BE2C (cell line): Measurements from ENCODE around the gene TMEM86A. TPM values are rescaled to one million over a fixed set of nuclear protein-coding genes. Genes with fewer than 3 reads are reported as not detected.
"Not testable (repeated sequence)": the region's sequence is repeated elsewhere in the genome, so short reads cannot be mapped to it uniquely, and the experiment has no call there.

Experiments
- DNase-seq: peaks from one replicate; pipeline ENCODE4 v3.0.0-alpha.2; 2020
- H3K27me3 ChIP-seq: fragments of 250-450 bp; sonication (Bioruptor Pico); 2 replicates; pipeline ENCODE4 v1.5.1; 2020; ENCODE audit warnings: mild to moderate bottlenecking
- H3K36me3 ChIP-seq: fragments of 250-450 bp; sonication (Bioruptor Pico); 2 replicates; pipeline ENCODE4 v1.5.1; 2020; ENCODE audit warnings: mild to moderate bottlenecking
- H3K4me1 ChIP-seq: fragments of 250-450 bp; sonication (Bioruptor Pico); 2 replicates; pipeline ENCODE4 v1.5.1; 2020
- H3K4me3 ChIP-seq: 2 replicates; pipeline ENCODE4 v1.5.1; 2011; ENCODE audit warnings: low read depth, low read length
- H3K9me3 ChIP-seq: fragments of 250-450 bp; sonication (Bioruptor Pico); 2 replicates; pipeline ENCODE4 v1.5.1; 2020
- polyA plus RNA-seq: library from polyadenylated mRNA; unstranded; fragments of >200 nt; gene quantifications from one replicate; pipeline ENCODE4 v1.2.1, GENCODE V29; 2012; ENCODE audit warnings: low read depth, missing spikeins; ENCODE audit not compliant: insufficient read length, insufficient read depth
- TF ChIP-seq, protein P1 (sequence below): IDR thresholded peaks from 2 replicates; pipeline ENCODE4 v1.5.1; 2012; ENCODE audit warnings: mild to moderate bottlenecking, low read depth, low read length

The TMEM86A gene, protein sequence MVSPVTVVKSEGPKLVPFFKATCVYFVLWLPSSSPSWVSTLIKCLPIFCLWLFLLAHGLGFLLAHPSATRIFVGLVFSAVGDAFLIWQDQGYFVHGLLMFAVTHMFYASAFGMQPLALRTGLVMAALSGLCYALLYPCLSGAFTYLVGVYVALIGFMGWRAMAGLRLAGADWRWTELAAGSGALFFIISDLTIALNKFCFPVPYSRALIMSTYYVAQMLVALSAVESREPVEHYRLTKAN
- 0.49 TPM for polyA plus RNA-seq

DNA sequence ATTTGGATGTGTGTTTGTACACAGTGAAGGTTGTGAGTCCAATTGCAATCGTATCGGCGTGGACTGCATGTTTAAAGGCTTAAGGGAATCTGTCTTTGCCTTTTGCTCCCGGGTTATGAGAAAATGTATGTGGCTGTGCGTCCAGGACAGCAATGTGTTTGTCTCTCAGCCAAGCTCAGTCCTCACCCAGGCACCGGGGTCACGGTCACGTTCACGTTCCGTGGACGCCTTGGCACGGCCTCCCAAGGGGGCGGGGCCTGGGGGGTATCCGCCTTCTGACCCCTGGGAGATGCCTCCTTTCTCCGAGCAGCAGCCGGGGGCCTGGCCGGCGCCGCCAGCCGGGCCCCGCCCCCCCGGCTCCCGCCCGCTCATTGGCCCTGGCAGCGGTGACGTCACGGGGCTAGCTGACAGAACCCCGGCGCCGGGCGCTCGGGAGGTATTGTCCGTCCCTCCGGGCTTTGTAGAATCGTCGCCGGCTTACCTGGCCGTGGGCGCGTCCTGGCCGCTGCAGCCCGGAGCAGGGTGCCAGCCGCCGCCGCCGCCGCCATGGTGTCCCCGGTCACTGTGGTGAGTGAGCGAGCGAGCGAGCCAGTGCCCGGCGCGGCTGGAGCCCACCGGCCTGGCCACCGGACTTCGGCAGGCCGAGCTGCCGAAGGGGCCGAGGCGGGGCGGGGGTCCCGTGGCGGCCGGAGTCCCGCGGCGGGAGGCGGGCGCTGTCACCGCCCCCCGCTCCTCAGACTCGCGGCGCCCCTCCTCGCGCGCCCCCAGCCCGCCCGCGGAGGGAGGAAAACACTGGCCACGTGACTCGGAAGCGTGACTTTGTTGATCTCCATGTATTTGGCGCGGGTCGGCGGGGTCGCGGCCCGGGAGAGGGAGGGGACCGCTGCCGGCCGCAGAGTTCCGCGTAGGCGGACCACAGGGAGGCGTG lies at the start of gene TMEM86A:
TMEM86A (plus strand) TSS at position 439 of the 928 bp plus-strand sequence; CDS start at position 547, 108 bp downstream.
- peak within 1 kb of the TSS; percentile 57 for H3K4me3 ChIP-seq
- H3K27me3 ChIP-seq, result no peaks in the 10 kb centered on the region
- DNase-seq, result peak; percentile 87
- no peaks in the 10 kb centered on the region for H3K9me3 ChIP-seq
- H3K36me3 ChIP-seq, result no peaks in the 10 kb centered on the region
- no peaks in the 10 kb centered on the region for H3K4me1 ChIP-seq
- TF ChIP-seq, protein P1, sequence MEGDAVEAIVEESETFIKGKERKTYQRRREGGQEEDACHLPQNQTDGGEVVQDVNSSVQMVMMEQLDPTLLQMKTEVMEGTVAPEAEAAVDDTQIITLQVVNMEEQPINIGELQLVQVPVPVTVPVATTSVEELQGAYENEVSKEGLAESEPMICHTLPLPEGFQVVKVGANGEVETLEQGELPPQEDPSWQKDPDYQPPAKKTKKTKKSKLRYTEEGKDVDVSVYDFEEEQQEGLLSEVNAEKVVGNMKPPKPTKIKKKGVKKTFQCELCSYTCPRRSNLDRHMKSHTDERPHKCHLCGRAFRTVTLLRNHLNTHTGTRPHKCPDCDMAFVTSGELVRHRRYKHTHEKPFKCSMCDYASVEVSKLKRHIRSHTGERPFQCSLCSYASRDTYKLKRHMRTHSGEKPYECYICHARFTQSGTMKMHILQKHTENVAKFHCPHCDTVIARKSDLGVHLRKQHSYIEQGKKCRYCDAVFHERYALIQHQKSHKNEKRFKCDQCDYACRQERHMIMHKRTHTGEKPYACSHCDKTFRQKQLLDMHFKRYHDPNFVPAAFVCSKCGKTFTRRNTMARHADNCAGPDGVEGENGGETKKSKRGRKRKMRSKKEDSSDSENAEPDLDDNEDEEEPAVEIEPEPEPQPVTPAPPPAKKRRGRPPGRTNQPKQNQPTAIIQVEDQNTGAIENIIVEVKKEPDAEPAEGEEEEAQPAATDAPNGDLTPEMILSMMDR, result no peak

DNA sequence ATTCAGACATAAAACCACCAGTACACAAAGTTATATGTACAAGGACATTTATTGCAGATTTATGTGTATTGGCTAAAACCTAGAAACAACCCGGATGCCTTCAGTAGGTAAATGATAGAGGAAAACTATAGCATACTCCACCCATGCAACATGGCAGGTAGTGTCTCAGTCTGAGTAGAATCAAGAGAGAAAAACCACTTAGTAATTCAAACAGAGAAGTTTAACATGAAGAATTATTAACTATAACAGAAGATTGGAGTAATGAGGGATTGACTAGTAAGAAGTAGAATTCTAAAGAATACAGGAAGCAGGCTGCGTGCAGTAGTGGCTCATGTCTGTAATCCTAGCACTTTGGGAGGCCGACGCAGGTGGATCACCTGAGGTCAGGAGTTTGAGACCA lies 48.2 kb upstream of the TMEM86A start:
- H3K27me3 ChIP-seq, result no peaks in the 10 kb centered on the region
- DNase-seq, result no peak
- TF ChIP-seq, protein P1, result no peak
- no peak overlapping the region for H3K4me3 ChIP-seq
- H3K4me1 ChIP-seq, result no peaks in the 10 kb centered on the region
- H3K9me3 ChIP-seq, result no peaks in the 10 kb centered on the region
- H3K36me3 ChIP-seq, result no peaks in the 10 kb centered on the region

DNA sequence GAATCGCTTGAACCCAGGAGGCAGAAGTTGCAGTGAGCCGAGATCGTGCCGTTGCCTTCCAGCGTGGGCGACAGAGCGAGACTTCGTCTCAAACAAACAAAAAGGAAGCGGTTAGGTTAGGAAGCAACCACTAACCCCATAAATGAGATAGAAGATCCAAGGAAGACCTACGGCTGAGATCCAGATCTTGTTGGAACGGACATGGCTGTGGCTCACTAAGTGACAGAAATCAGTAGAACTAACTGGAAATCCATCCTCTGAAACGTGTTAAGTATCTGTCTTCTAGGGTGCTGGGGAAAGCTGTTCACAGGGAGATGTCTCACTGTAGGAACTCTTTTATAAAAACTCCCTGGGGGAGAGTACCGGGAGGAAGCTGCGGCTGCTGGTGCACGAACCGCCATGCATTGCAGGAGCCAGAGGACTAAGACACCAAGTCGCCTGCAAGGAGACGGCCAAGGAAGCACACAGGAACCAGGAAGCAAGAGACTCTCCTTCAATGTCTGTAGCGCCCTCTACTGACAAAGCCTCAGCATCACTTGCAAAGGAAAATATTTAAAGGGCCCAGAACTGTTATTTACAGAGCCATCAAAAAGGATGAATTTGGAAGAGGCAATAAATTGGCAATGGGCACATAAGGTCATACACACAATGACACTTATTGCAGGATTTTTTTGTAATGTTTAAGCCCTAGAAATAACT lies 47.6 kb upstream of the TMEM86A start:
- TF ChIP-seq, protein P1, result peak; percentile 69
- H3K4me1 ChIP-seq, result no peaks in the 10 kb centered on the region
- no peaks in the 10 kb centered on the region for H3K9me3 ChIP-seq
- H3K4me3 ChIP-seq, result no peak overlapping the region
- H3K27me3 ChIP-seq, result no peaks in the 10 kb centered on the region
- no peaks in the 10 kb centered on the region for H3K36me3 ChIP-seq
- peak; percentile 23 for DNase-seq

DNA sequence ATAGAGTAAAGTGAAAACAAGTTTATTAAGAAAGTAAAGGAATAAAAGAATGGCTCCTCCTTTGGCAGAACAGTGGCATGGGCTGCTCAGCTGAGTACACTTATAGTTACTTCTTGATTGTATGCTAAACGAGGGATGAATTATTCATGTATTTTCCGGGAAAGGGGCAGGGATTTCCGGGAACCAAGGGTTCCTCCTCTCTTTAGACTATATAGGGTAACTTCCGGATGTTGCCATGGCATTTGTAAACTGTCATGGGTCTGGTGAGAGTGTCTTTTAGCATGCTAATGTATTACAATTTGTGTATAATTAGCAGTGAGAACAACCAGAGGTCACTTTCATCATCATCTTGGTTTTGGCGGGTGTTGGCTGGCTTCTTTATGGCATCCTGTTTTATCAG lies 40.9 kb upstream of the TMEM86A start:
- no peak overlapping the region for H3K4me3 ChIP-seq
- H3K9me3 ChIP-seq, result no peaks in the 10 kb centered on the region
- no peaks in the 10 kb centered on the region for H3K27me3 ChIP-seq
- TF ChIP-seq, protein P1, result no peak
- no peaks in the 10 kb centered on the region for H3K4me1 ChIP-seq
- no peak for DNase-seq
- H3K36me3 ChIP-seq, result no peaks in the 10 kb centered on the region

DNA sequence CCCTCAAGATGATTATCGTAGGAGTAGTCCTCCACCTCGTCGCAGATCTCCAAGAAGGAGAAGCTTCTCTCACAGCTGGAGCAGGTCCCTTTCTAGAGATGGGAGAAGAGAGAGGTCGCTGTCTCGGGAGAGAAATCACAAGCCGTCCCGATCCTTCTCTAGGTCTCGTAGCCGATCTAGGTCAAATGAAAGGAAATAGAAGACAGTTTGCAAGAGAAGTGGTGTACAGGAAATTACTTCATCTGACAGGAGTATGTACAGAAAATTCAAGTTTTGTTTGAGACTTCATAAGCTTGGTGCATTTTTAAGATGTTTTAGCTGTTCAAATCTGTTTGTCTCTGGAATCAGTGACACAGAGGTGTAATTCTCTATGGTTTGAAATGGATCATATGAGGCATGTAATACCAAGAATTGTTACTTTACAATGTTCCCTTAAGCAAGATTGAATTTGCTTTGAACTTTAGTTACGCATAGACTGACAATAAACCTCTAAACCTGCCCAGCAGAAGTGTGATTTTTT lies 33.2 kb upstream of the TMEM86A start:
- not testable (repeated sequence) for H3K4me1 ChIP-seq, DNase-seq, H3K9me3 ChIP-seq, H3K36me3 ChIP-seq, H3K27me3 ChIP-seq, H3K4me3 ChIP-seq

DNA sequence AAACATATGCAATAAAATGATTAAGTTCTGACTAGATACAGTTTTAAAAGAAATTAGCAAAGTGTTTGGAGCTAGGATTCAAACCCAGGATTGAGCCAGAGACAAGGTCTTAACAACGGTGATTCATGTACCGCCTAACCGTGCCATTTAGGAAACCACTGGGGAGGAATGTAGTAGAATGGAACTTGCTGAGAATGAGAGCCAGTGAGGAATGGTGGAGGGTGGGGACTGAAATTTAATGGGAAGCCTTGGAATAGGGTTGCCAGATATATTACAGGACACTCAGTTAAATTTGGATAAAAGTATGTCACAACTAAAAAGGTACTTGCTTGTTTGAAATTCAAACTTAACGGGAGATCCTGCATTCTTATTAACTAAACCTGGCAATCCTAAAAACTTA lies 30.4 kb upstream of the TMEM86A start:
- no peaks in the 10 kb centered on the region for H3K9me3 ChIP-seq
- no peaks in the 10 kb centered on the region for H3K27me3 ChIP-seq
- H3K36me3 ChIP-seq, result no peaks in the 10 kb centered on the region
- TF ChIP-seq, protein P1, result no peak
- no peak overlapping the region for H3K4me3 ChIP-seq
- no peak for DNase-seq
- no peaks in the 10 kb centered on the region for H3K4me1 ChIP-seq
